ENCODE results near the gene SFMBT1.

The SFMBT1 gene

GRCh38 chr3:53046171-53047170, 598 bp upstream of the SFMBT1 start:
- no peaks in the 10 kb centered on the region for H3K9me3 ChIP-seq (ENCODE audit: low read depth, low read length)
- H3K9ac ChIP-seq (ENCODE audit: insufficient read length), result no peak overlapping the region
- no peaks in the 10 kb centered on the region for H3K36me3 ChIP-seq (ENCODE audit: insufficient read depth, low read length)
- H3K4me3 ChIP-seq, result peak overlapping the region; percentile 78
- no peak for DNase-seq (ENCODE audit: low read depth, low spot score)
- TF ChIP-seq POLR2AphosphoS5 (IDR thresholded peaks at IDR 0.05; ENCODE audit: borderline replicate concordance, low read depth, low read length), result no peak
- TF ChIP-seq EZH2 (IDR thresholded peaks at IDR 0.05), result no peak
- H3K27ac ChIP-seq, result no peak overlapping the region

GRCh38 chr3:53044711-53045517, 959 bp downstream of the SFMBT1 start:
- no peaks in the 10 kb centered on the region for H3K9me3 ChIP-seq (ENCODE audit: low read depth, low read length)
- no peak overlapping the region for H3K27ac ChIP-seq
- H3K4me3 ChIP-seq, result peak overlapping the region; percentile 70
- no peaks in the 10 kb centered on the region for H3K36me3 ChIP-seq (ENCODE audit: insufficient read depth, low read length)
- DNase-seq (ENCODE audit: low read depth, low spot score), result no peak
- TF ChIP-seq POLR2AphosphoS5 (IDR thresholded peaks at IDR 0.05; ENCODE audit: borderline replicate concordance, low read depth, low read length) (no peak), EZH2 (IDR thresholded peaks at IDR 0.05) (no peak), FOXP2 (optimal IDR thresholded peaks at IDR 0.05; ENCODE audit: control extremely low read depth, extremely low read length, insufficient read depth) (no peak)
- no peak overlapping the region for H3K9ac ChIP-seq (ENCODE audit: insufficient read length)

GRCh38 chr3:53044371-53044710, 1.5 kb downstream of the SFMBT1 start:
- TF ChIP-seq EZH2 (IDR thresholded peaks at IDR 0.05), result no peak
- no peak for TF ChIP-seq POLR2AphosphoS5 (IDR thresholded peaks at IDR 0.05; ENCODE audit: borderline replicate concordance, low read depth, low read length)
- no peak for TF ChIP-seq FOXP2 (optimal IDR thresholded peaks at IDR 0.05; ENCODE audit: control extremely low read depth, extremely low read length, insufficient read depth)
- no peak for DNase-seq (ENCODE audit: low read depth, low spot score)
- Histone ChIP-seq H3K9me3 (ENCODE audit: low read depth, low read length) (no peaks in the 10 kb centered on the region), H3K4me3 (peak overlapping the region; percentile 70; the same call in 1 of the 2 replicates), H3K27ac (no peak overlapping the region), H3K9ac (ENCODE audit: insufficient read length) (no peak overlapping the region), H3K36me3 (ENCODE audit: insufficient read depth, low read length) (no peaks in the 10 kb centered on the region)

GRCh38 chr3:53043738-53044137, 2.1 kb downstream of the SFMBT1 start:
- H3K27ac ChIP-seq, result no peak overlapping the region
- H3K4me3 ChIP-seq, result no peak overlapping the region
- TF ChIP-seq POLR2AphosphoS5 (IDR thresholded peaks at IDR 0.05; ENCODE audit: borderline replicate concordance, low read depth, low read length) (no peak), FOXP2 (optimal IDR thresholded peaks at IDR 0.05; ENCODE audit: control extremely low read depth, extremely low read length, insufficient read depth) (no peak), EZH2 (IDR thresholded peaks at IDR 0.05) (no peak)
- no peak overlapping the region for H3K9ac ChIP-seq (ENCODE audit: insufficient read length)
- H3K9me3 ChIP-seq (ENCODE audit: low read depth, low read length), result no peaks in the 10 kb centered on the region
- no peaks in the 10 kb centered on the region for H3K36me3 ChIP-seq (ENCODE audit: insufficient read depth, low read length)
- no peak for DNase-seq (ENCODE audit: low read depth, low spot score)

- TF ChIP-seq FOXP2 (optimal IDR thresholded peaks at IDR 0.05; ENCODE audit: control extremely low read depth, extremely low read length, insufficient read depth), result no peak
- TF ChIP-seq EZH2 (IDR thresholded peaks at IDR 0.05), result no peak
- no peak for TF ChIP-seq POLR2AphosphoS5 (IDR thresholded peaks at IDR 0.05; ENCODE audit: borderline replicate concordance, low read depth, low read length)
- H3K4me3 ChIP-seq, result no peak overlapping the region
- no peaks in the 10 kb centered on the region for H3K9me3 ChIP-seq (ENCODE audit: low read depth, low read length)
- no peaks in the 10 kb centered on the region for H3K36me3 ChIP-seq (ENCODE audit: insufficient read depth, low read length)
- H3K27ac ChIP-seq, result no peak overlapping the region
- DNase-seq (ENCODE audit: low read depth, low spot score), result no peak
- no peak overlapping the region for H3K9ac ChIP-seq (ENCODE audit: insufficient read length)
These were observed 3.2 kb downstream of the SFMBT1 start for GRCh38 chr3:53042651-53043050.

GRCh38 chr3:53040351-53040820, 5.5 kb downstream of the SFMBT1 start:
- Histone ChIP-seq H3K4me3 (no peak overlapping the region), H3K9ac (ENCODE audit: insufficient read length) (no peak overlapping the region), H3K27ac (no peak overlapping the region), H3K9me3 (ENCODE audit: low read depth, low read length) (no peaks in the 10 kb centered on the region), H3K36me3 (ENCODE audit: insufficient read depth, low read length) (no peaks in the 10 kb centered on the region)
- TF ChIP-seq FOXP2 (optimal IDR thresholded peaks at IDR 0.05; ENCODE audit: control extremely low read depth, extremely low read length, insufficient read depth), result no peak
- no peak for TF ChIP-seq EZH2 (IDR thresholded peaks at IDR 0.05)
- no peak for TF ChIP-seq POLR2AphosphoS5 (IDR thresholded peaks at IDR 0.05; ENCODE audit: borderline replicate concordance, low read depth, low read length)
- no peak for DNase-seq (ENCODE audit: low read depth, low spot score)

- Histone ChIP-seq H3K36me3 (ENCODE audit: insufficient read depth, low read length) (no peaks in the 10 kb centered on the region), H3K9ac (ENCODE audit: insufficient read length) (no peak overlapping the region), H3K9me3 (ENCODE audit: low read depth, low read length) (no peaks in the 10 kb centered on the region), H3K4me3 (no peak overlapping the region), H3K27ac (no peak overlapping the region)
- TF ChIP-seq EZH2 (IDR thresholded peaks at IDR 0.05) (no peak), FOXP2 (optimal IDR thresholded peaks at IDR 0.05; ENCODE audit: control extremely low read depth, extremely low read length, insufficient read depth) (no peak), POLR2AphosphoS5 (IDR thresholded peaks at IDR 0.05; ENCODE audit: borderline replicate concordance, low read depth, low read length) (no peak)
- no peak for DNase-seq (ENCODE audit: low read depth, low spot score)
These were observed 6.5 kb downstream of the SFMBT1 start for GRCh38 chr3:53039376-53039752.

- no peak overlapping the region for H3K4me3 ChIP-seq
- H3K36me3 ChIP-seq (ENCODE audit: insufficient read depth, low read length), result no peaks in the 10 kb centered on the region
- no peak overlapping the region for H3K27ac ChIP-seq
- no peak overlapping the region for H3K9ac ChIP-seq (ENCODE audit: insufficient read length)
- TF ChIP-seq FOXP2 (optimal IDR thresholded peaks at IDR 0.05; ENCODE audit: control extremely low read depth, extremely low read length, insufficient read depth), result no peak
- no peak for TF ChIP-seq POLR2AphosphoS5 (IDR thresholded peaks at IDR 0.05; ENCODE audit: borderline replicate concordance, low read depth, low read length)
- TF ChIP-seq EZH2 (IDR thresholded peaks at IDR 0.05), result no peak
- no peak for DNase-seq (ENCODE audit: low read depth, low spot score)
- no peaks in the 10 kb centered on the region for H3K9me3 ChIP-seq (ENCODE audit: low read depth, low read length)
These were observed 7.0 kb downstream of the SFMBT1 start for GRCh38 chr3:53038679-53039375.
